Ovary (tissue), 9 donors: Measurements from ENCODE around the gene MCEMP1. TPM values are rescaled to one million over a fixed set of nuclear protein-coding genes. Genes with fewer than 3 reads are reported as not detected.

Experiments
- DNase-seq, 5 donors: peaks; one replicate each; pipeline ENCODE4 v3.0.0-alpha.2; 2019 to 2020
- H3K27ac ChIP-seq, 2 donors: fragments of 200-600 bp; one replicate each; pipeline versions ENCODE4 v1.5.1 to v1.8.0; 2019 to 2022
- H3K27me3 ChIP-seq: fragments of 200-600 bp; one replicate; pipeline ENCODE4 v1.8.0; 2022
- H3K36me3 ChIP-seq: fragments of 200-600 bp; sonication (generic); one replicate; pipeline ENCODE4 v1.5.1; 2019
- H3K4me1 ChIP-seq: one replicate; pipeline ENCODE4 v1.8.1; 2013; ENCODE audit warnings: mild to moderate bottlenecking, moderate library complexity; ENCODE audit not compliant: insufficient read depth
- H3K4me3 ChIP-seq: fragments of 200-600 bp; sonication (generic); one replicate; pipeline ENCODE4 v1.5.1; 2017
- H3K9me3 ChIP-seq, 2 donors: fragments of 200-600 bp in 1 of 2; sonication (generic) in 1 of 2; one replicate each; pipeline versions ENCODE4 v1.5.1 to v1.8.1; 2013 to 2019; ENCODE audit warnings: mild to moderate bottlenecking in 1 of 2, moderate library complexity in 1 of 2
- EP300 ChIP-seq: sonication (generic); formaldehyde crosslinking; IDR thresholded peaks from one replicate; pipeline ENCODE4 v1.6.1; 2017; ENCODE audit warnings: antibody characterized with exemption
- POLR2A ChIP-seq: fragments of 450-650 bp; IDR thresholded peaks from one replicate; pipeline ENCODE4 v1.6.1; 2017; ENCODE audit warnings: antibody characterized with exemption, mild to moderate bottlenecking, moderate library complexity
- WGBS, 3 donors: extraction: QIAGEN DNeasy Blood & Tissue Kit in 1 of 3; methylation state at CpG; one replicate each; pipeline versions ENCODE4 v1.1.5 to v1.1.7; 2013 to 2017; 5-methylcytosine and 5-hydroxymethylcytosine counted together
- intact Hi-C, 4 donors: fragments of 100-400 bp; cut with DNase I; formaldehyde crosslinking; loops; one replicate each; pipeline versions ENCODE4 v1.11.0 to v1.15.1; 2022 to 2023
- polyA plus RNA-seq, 2 donors: library from polyadenylated mRNA; stranded (reverse); fragments of 200-250 nt in 1 of 2; fragments of 350-450 nt in 1 of 2; fragmentation: Illumina TruSeq in 1 of 2; extraction: RNeasy Lipid Tissue Mini Kit (QIAGEN cat#74804) in 1 of 2; gene quantifications; one replicate each; pipeline ENCODE4 v1.2.3, GENCODE V29; 2013 to 2014
- total RNA-seq, 7 donors: library from RNA; depleted of rRNA in 2 of 7; stranded (reverse); fragments of >200 nt in 2 of 7; fragmentation: NEBNext Ultra II Directional in 3 of 7; extraction: Animal tissue kit (Norgen Biotek cat#: 25700) in 3 of 7; gene quantifications; one replicate each; pipeline versions ENCODE4 v1.1.0 to v1.2.4, GENCODE V29; 2016 to 2023
- TF ChIP-seq, protein P1 (sequence below), 3 donors: fragments of 450-650 bp in 2 of 3; fragments of 200-600 bp in 1 of 3; IDR thresholded peaks; one replicate each; pipeline versions ENCODE4 v1.5.1 to v1.8.0; 2016 to 2022; ENCODE audit warnings: antibody characterized with exemption in 3 of 3, mild to moderate bottlenecking in 1 of 3
- donor health status: DM: no; HTN: no; CAD: no; lungs with moderate emphysema.
- donor health status: DM: no; HTN: no; CAD: no.
- donor health status: Bipolar disorder and iron deficiency.
- donor health status: DM: yes; HTN: yes; CAD: no.
- donor health status: DM: no; HTN: no; CAD: no.
- donor health status: DM: yes; HTN: yes; CAD: no.

Gene MCEMP1
- total and polyA plus RNA-seq, 9 donors: 0.06 to 0.83 (median 0.25) TPM; not detected in 5

GRCh38 chr19:7632340-7633203 lies 44.3 kb upstream of the MCEMP1 start:
- intact Hi-C loops: no loop called here
- Histone ChIP-seq H3K4me3 (no peak overlapping the region), H3K27ac (no peak overlapping the region), H3K4me1 (peaks cover 13% of the 10 kb centered on the region), H3K36me3 (no peaks in the 10 kb centered on the region), H3K9me3 (no peaks in the 10 kb centered on the region), H3K27me3 (no peaks in the 10 kb centered on the region)
- DNase-seq: no peak
- WGBS, 3 donors: 81 to 89% (median 88%) methylated on average over 40 of the region's 40 CpGs
- TF ChIP-seq, protein P1, sequence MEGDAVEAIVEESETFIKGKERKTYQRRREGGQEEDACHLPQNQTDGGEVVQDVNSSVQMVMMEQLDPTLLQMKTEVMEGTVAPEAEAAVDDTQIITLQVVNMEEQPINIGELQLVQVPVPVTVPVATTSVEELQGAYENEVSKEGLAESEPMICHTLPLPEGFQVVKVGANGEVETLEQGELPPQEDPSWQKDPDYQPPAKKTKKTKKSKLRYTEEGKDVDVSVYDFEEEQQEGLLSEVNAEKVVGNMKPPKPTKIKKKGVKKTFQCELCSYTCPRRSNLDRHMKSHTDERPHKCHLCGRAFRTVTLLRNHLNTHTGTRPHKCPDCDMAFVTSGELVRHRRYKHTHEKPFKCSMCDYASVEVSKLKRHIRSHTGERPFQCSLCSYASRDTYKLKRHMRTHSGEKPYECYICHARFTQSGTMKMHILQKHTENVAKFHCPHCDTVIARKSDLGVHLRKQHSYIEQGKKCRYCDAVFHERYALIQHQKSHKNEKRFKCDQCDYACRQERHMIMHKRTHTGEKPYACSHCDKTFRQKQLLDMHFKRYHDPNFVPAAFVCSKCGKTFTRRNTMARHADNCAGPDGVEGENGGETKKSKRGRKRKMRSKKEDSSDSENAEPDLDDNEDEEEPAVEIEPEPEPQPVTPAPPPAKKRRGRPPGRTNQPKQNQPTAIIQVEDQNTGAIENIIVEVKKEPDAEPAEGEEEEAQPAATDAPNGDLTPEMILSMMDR (IDR thresholded peaks at IDR 0.05): no peak
- TF ChIP-seq EP300 (no peak), POLR2A (no peak)

DNA sequence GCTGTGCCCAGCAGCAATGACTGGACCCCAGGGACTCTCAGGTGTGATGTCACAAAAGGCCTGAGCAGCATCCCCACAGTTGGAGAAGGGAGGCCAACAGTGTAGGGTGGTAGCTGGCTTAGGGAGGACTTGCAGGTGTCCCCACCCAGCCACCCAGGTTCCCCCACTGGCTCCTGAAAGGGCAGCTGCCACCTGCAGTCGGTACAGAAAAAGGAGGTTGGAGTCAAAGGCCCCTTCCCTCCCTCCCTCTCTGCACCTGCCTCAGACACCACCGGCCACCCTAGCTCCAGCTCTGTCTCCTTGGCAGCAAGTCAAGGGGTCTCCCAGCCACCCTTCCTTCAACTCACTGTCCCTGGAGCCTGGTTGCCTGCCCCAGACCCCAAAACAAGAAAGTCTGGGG lies 43.2 kb upstream of the MCEMP1 start, which contains the start of gene PCP2:
PCP2 (minus strand) TSS at position 22 of the 400 bp plus-strand sequence. CDS start 262 bp downstream, outside the sequence.
- Histone ChIP-seq H3K4me1 (peaks cover 6% of the 10 kb centered on the region), H3K4me3 (no peak within 1 kb of the TSS), H3K27me3 (no peaks in the 10 kb centered on the region), H3K27ac (no peak within 1 kb of the TSS), H3K9me3 (no peaks in the 10 kb centered on the region), H3K36me3 (no peaks in the 10 kb centered on the region)
- no peak for DNase-seq
- intact Hi-C loops: no loop called here
- TF ChIP-seq, protein P1 (IDR thresholded peaks at IDR 0.05): no peak
- TF ChIP-seq POLR2A (no peak), EP300 (no peak)
- WGBS, 3 donors: 23 to 36% (median 25%) methylated on average over 2 of the region's 2 CpGs

GRCh38 chr19:7635670-7636069 lies 41.2 kb upstream of the MCEMP1 start:
- Histone ChIP-seq H3K36me3 (no peaks in the 10 kb centered on the region), H3K4me1 (peaks cover under 1% of the 10 kb centered on the region), H3K4me3 (no peak overlapping the region), H3K27me3 (no peaks in the 10 kb centered on the region), H3K9me3 (no peaks in the 10 kb centered on the region), H3K27ac (no peak overlapping the region)
- TF ChIP-seq POLR2A: no peak
- TF ChIP-seq EP300: no peak
- TF ChIP-seq, protein P1 (IDR thresholded peaks at IDR 0.05): no peak
- 33 to 47% (median 35%) methylated on average over 6 of the region's 6 CpGs for WGBS, 3 donors
- intact Hi-C loops: no loop called here
- DNase-seq: no peak

DNA sequence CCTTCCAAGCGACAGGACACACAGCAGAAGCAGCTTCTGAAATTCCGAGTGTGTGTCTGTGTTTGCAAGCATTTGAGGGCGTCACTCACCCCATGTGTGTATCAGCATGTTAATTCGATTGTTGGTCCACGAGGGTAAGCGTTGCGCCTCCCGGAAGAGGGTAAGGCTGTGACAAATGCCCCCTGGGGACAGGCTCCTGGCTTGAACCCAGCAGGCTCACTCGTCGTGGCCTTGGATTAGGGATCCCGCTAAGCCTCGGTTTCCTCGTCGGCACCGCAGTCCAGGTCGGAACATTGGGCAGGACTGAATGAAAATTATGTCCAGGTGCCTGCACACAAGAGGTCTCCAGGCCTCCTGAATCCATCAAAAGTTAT lies 40.6 kb upstream of the MCEMP1 start:
- H3K27me3 ChIP-seq: no peaks in the 10 kb centered on the region
- H3K4me1 ChIP-seq: no peaks in the 10 kb centered on the region
- TF ChIP-seq, protein P1 (IDR thresholded peaks at IDR 0.05): no peak
- TF ChIP-seq POLR2A: no peak
- TF ChIP-seq EP300: no peak
- WGBS, 3 donors: 51 to 70% (median 64%) methylated on average over 16 of the region's 16 CpGs
- no peaks in the 10 kb centered on the region for H3K9me3 ChIP-seq
- H3K4me3 ChIP-seq: no peak overlapping the region
- H3K36me3 ChIP-seq: no peaks in the 10 kb centered on the region
- no peak for DNase-seq
- intact Hi-C loops: no loop called here
- no peak overlapping the region for H3K27ac ChIP-seq
